Measurements from ENCODE around the gene VCAN.

VCAN gene

DNA sequence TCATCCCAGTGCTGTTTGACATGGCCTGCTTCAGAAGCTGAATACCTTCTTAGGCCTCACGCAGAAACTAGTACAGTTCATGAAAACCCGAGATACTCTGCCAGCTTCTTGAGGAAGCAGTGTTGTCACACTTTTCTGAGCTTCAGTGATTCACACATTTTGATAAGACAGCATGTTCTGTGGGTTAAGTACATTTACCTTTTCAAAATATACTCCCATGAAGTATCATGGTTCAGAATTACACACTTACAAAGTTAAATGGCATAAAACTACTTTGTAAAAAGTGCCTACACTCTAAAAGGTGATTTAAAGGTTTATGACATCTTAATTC, 56.9 kb downstream of the VCAN start:
- Histone ChIP-seq H3K27ac (ENCODE audit: low read depth, low read length) (no peak overlapping the region), H3K36me3 (ENCODE audit: control insufficient read depth, low read length) (no peaks in the 10 kb centered on the region), H3K4me3 (ENCODE audit: low read length) (no peak overlapping the region), H3K9me3 (ENCODE audit: control insufficient read depth, insufficient read depth, low read length) (no peaks in the 10 kb centered on the region), H3K79me2 (ENCODE audit: control insufficient read depth, low read length) (no peaks in the 10 kb centered on the region), H3K9me2 (replicated peaks; ENCODE audit: control insufficient read depth, low read length) (no peaks in the 10 kb centered on the region), H4K20me1 (ENCODE audit: control insufficient read depth, insufficient read depth, low read depth, low read length) (no peaks in the 10 kb centered on the region), H3F3A (ENCODE audit: control insufficient read depth, insufficient read depth) (no peaks in the 10 kb centered on the region), H3K4me1 (ENCODE audit: control insufficient read depth, low read length) (no peaks in the 10 kb centered on the region), H3K4me2 (ENCODE audit: low read length) (no peak overlapping the region), H3K27me3 (ENCODE audit: control insufficient read depth, low read length) (no peaks in the 10 kb centered on the region)
- TF ChIP-seq, protein P1, sequence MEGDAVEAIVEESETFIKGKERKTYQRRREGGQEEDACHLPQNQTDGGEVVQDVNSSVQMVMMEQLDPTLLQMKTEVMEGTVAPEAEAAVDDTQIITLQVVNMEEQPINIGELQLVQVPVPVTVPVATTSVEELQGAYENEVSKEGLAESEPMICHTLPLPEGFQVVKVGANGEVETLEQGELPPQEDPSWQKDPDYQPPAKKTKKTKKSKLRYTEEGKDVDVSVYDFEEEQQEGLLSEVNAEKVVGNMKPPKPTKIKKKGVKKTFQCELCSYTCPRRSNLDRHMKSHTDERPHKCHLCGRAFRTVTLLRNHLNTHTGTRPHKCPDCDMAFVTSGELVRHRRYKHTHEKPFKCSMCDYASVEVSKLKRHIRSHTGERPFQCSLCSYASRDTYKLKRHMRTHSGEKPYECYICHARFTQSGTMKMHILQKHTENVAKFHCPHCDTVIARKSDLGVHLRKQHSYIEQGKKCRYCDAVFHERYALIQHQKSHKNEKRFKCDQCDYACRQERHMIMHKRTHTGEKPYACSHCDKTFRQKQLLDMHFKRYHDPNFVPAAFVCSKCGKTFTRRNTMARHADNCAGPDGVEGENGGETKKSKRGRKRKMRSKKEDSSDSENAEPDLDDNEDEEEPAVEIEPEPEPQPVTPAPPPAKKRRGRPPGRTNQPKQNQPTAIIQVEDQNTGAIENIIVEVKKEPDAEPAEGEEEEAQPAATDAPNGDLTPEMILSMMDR (IDR thresholded peaks at IDR 0.05; ENCODE audit: low read depth, low read length, poor library complexity, severe bottlenecking), result no peak
- no peak for TF ChIP-seq EZH2phosphoT487 (IDR thresholded peaks at IDR 0.05; ENCODE audit: borderline replicate concordance, low read length)

DNA sequence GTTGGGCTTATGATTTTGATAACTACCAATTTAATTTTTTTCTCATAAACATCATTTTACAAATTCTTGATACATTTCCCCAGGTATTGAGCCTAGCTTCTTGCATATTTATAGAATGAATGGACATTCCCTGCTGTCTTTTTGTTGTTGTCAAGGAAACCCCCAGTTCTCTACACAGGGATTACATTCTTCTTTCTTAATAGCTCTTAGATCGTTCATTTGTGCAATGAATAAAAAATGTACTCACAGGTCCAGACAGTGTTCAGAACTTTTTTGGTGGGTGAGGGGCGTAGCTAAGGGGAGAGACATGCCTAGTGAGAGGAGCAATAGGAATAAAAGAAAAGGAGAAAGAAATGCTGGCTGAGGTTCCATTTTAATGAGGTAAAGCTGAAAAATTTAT, 58.6 kb downstream of the VCAN start:
- Histone ChIP-seq H3K4me1 (ENCODE audit: control insufficient read depth, low read length) (no peaks in the 10 kb centered on the region), H3K9me2 (replicated peaks; ENCODE audit: control insufficient read depth, low read length) (no peaks in the 10 kb centered on the region), H3K79me2 (ENCODE audit: control insufficient read depth, low read length) (no peaks in the 10 kb centered on the region), H3F3A (ENCODE audit: control insufficient read depth, insufficient read depth) (no peaks in the 10 kb centered on the region), H3K36me3 (ENCODE audit: control insufficient read depth, low read length) (no peaks in the 10 kb centered on the region), H4K20me1 (ENCODE audit: control insufficient read depth, insufficient read depth, low read depth, low read length) (no peaks in the 10 kb centered on the region), H3K9me3 (ENCODE audit: control insufficient read depth, insufficient read depth, low read length) (no peaks in the 10 kb centered on the region), H3K27ac (ENCODE audit: low read depth, low read length) (no peak overlapping the region), H3K27me3 (ENCODE audit: control insufficient read depth, low read length) (no peaks in the 10 kb centered on the region), H3K4me2 (ENCODE audit: low read length) (no peak overlapping the region), H3K4me3 (ENCODE audit: low read length) (no peak overlapping the region)
- TF ChIP-seq, protein P1 (IDR thresholded peaks at IDR 0.05; ENCODE audit: low read depth, low read length, poor library complexity, severe bottlenecking), result no peak
- no peak for TF ChIP-seq EZH2phosphoT487 (IDR thresholded peaks at IDR 0.05; ENCODE audit: borderline replicate concordance, low read length)

DNA sequence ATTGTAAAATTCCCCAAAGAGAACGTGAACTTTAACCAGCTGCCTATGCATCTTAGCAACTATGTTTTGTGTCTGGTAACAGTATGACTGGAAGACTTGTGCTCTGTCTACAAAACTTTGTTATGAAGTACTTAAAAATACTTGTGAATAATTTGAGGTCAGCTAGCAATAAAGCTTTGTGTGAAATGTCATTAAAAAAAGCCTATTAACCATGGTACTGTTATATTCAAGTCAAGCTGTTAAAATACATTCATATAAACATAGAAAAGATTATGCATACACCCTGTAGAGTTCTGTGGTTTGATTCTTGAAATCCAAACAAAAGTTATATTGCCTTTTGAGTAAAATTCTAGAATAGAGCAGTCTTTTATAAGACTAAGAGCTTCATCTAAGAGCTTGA, 60.1 kb downstream of the VCAN start:
- H3K9me3 ChIP-seq (ENCODE audit: control insufficient read depth, insufficient read depth, low read length), result no peaks in the 10 kb centered on the region
- no peak overlapping the region for H3K4me2 ChIP-seq (ENCODE audit: low read length)
- H3F3A ChIP-seq (ENCODE audit: control insufficient read depth, insufficient read depth), result no peaks in the 10 kb centered on the region
- H3K27ac ChIP-seq (ENCODE audit: low read depth, low read length), result no peak overlapping the region
- H3K4me3 ChIP-seq (ENCODE audit: low read length), result no peak overlapping the region
- H3K79me2 ChIP-seq (ENCODE audit: control insufficient read depth, low read length), result no peaks in the 10 kb centered on the region
- H3K27me3 ChIP-seq (ENCODE audit: control insufficient read depth, low read length), result no peaks in the 10 kb centered on the region
- H3K9me2 ChIP-seq (replicated peaks; ENCODE audit: control insufficient read depth, low read length), result no peaks in the 10 kb centered on the region
- H3K4me1 ChIP-seq (ENCODE audit: control insufficient read depth, low read length), result no peaks in the 10 kb centered on the region
- H4K20me1 ChIP-seq (ENCODE audit: control insufficient read depth, insufficient read depth, low read depth, low read length), result no peaks in the 10 kb centered on the region
- H3K36me3 ChIP-seq (ENCODE audit: control insufficient read depth, low read length), result no peaks in the 10 kb centered on the region
- TF ChIP-seq EZH2phosphoT487 (IDR thresholded peaks at IDR 0.05; ENCODE audit: borderline replicate concordance, low read length), result no peak
- TF ChIP-seq, protein P1 (IDR thresholded peaks at IDR 0.05; ENCODE audit: low read depth, low read length, poor library complexity, severe bottlenecking), result no peak
